Neuronal stem cell (in vitro differentiated cells): ENCODE measurements around the gene PLA2G2C.

Experiments
- DNase-seq: peaks from one replicate; pipeline ENCODE4 v3.0.0-alpha.2; 2013; ENCODE audit warnings: low spot score
- H2AFZ ChIP-seq: one replicate; pipeline ENCODE4 v1.6.1; 2013; ENCODE audit warnings: mild to moderate bottlenecking, low read length, inconsistent platforms
- H2AK5ac ChIP-seq: 2 replicates; pipeline ENCODE4 v1.6.1; 2013; ENCODE audit warnings: low read depth, mild to moderate bottlenecking, inconsistent platforms, low read length, moderate library complexity, mixed read lengths
- H2BK120ac ChIP-seq: 2 replicates; pipeline ENCODE4 v1.6.1; 2013; ENCODE audit warnings: low read depth, mild to moderate bottlenecking, inconsistent platforms, low read length, moderate library complexity, mixed read lengths
- H2BK12ac ChIP-seq: one replicate; pipeline ENCODE4 v1.6.1; 2013; ENCODE audit warnings: low read length, inconsistent platforms
- H2BK15ac ChIP-seq: 2 replicates; pipeline ENCODE4 v1.6.1; 2013; ENCODE audit warnings: mild to moderate bottlenecking, low read length, inconsistent platforms, mixed read lengths
- H2BK5ac ChIP-seq: one replicate; pipeline ENCODE4 v1.6.1; 2013; ENCODE audit warnings: inconsistent platforms, mild to moderate bottlenecking, low read length, moderate library complexity
- H3K14ac ChIP-seq: one replicate; pipeline ENCODE4 v1.6.1; 2013; ENCODE audit warnings: low read length, inconsistent platforms
- H3K18ac ChIP-seq: 2 replicates; pipeline ENCODE4 v1.6.1; 2013; ENCODE audit warnings: low read length, inconsistent platforms
- H3K23ac ChIP-seq: 2 replicates; pipeline ENCODE4 v1.6.1; 2013; ENCODE audit warnings: low read depth, mild to moderate bottlenecking, mixed read lengths, low read length, inconsistent platforms; ENCODE audit not compliant: poor library complexity
- H3K27ac ChIP-seq: replicated peaks from 3 replicates; pipeline ENCODE4 v1.5.1; 2013; ENCODE audit warnings: low read length, inconsistent platforms
- H3K27me3 ChIP-seq, 3 experiments: 2 replicates each; pipeline ENCODE4 v1.6.1; 2013; ENCODE audit warnings: low read length in 3 of 3, mild to moderate bottlenecking in 2 of 3, inconsistent platforms in 1 of 3, low read depth in 1 of 3, mixed read lengths in 1 of 3, moderate library complexity in 1 of 3; ENCODE audit not compliant: control insufficient read depth in 3 of 3, insufficient read depth in 3 of 3
- H3K36me3 ChIP-seq, 2 donors: replicated peaks in 1 of 2; 2 replicates each; pipeline ENCODE4 v1.6.1; 2013; ENCODE audit warnings: low read length in 2 of 2; ENCODE audit not compliant: control insufficient read depth in 2 of 2, insufficient read depth in 2 of 2
- H3K4ac ChIP-seq: 2 replicates; pipeline ENCODE4 v1.6.1; 2013; ENCODE audit warnings: inconsistent platforms, mild to moderate bottlenecking, low read length, moderate library complexity
- H3K4me1 ChIP-seq, 2 donors: 1 replicate in 1 of 2; 2 replicates in 1 of 2; pipeline ENCODE4 v1.6.1; 2013; ENCODE audit warnings: low read length in 2 of 2, low read depth in 1 of 2; ENCODE audit not compliant: control insufficient read depth in 2 of 2, insufficient read depth in 1 of 2
- H3K4me2 ChIP-seq: one replicate; pipeline ENCODE4 v1.6.1; 2013; ENCODE audit warnings: mild to moderate bottlenecking, low read length, inconsistent platforms; ENCODE audit not compliant: insufficient read depth, poor library complexity, severe bottlenecking
- H3K4me3 ChIP-seq, 2 donors: 2 replicates each; pipeline ENCODE4 v1.5.1; 2013; ENCODE audit warnings: low read length in 2 of 2, mild to moderate bottlenecking in 2 of 2, inconsistent platforms in 1 of 2, moderate library complexity in 1 of 2
- H3K79me1 ChIP-seq: one replicate; pipeline ENCODE4 v1.6.1; 2013; ENCODE audit warnings: low read depth, mild to moderate bottlenecking, inconsistent platforms, low read length, moderate library complexity
- H3K9ac ChIP-seq: one replicate; pipeline ENCODE4 v1.6.1; 2013; ENCODE audit warnings: mild to moderate bottlenecking, low read depth, low read length, inconsistent platforms; ENCODE audit not compliant: poor library complexity
- H3K9me3 ChIP-seq, 2 donors: replicated peaks in 1 of 2; 2 replicates each; pipeline versions ENCODE3 to v1.6.1; 2013; ENCODE audit warnings: low read length in 2 of 2, mild to moderate bottlenecking in 2 of 2, inconsistent platforms in 1 of 2, low read depth in 1 of 2, mixed read lengths in 1 of 2, moderate library complexity in 1 of 2; ENCODE audit not compliant: control insufficient read depth in 2 of 2, insufficient read depth in 1 of 2
- H4K8ac ChIP-seq: one replicate; pipeline ENCODE4 v1.6.1; 2013; ENCODE audit warnings: low read depth, mild to moderate bottlenecking, inconsistent platforms, low read length, moderate library complexity
- H4K91ac ChIP-seq: one replicate; pipeline ENCODE4 v1.6.1; 2013; ENCODE audit warnings: low read length, low read depth, mild to moderate bottlenecking, inconsistent platforms; ENCODE audit not compliant: poor library complexity
- WGBS, 2 donors: extraction: QIAGEN DNeasy Blood & Tissue Kit; methylation state at CpG; one replicate each; pipeline ENCODE4 v1.1.7; 2013; ENCODE audit warnings: missing lambda C conversion rate in 2 of 2, mixed read lengths in 1 of 2; ENCODE audit not compliant: insufficient read length in 2 of 2, insufficient replicate concordance in 1 of 2; ENCODE audit errors: extremely low coverage in 2 of 2; 5-methylcytosine and 5-hydroxymethylcytosine counted together

The PLA2G2C gene

DNA sequence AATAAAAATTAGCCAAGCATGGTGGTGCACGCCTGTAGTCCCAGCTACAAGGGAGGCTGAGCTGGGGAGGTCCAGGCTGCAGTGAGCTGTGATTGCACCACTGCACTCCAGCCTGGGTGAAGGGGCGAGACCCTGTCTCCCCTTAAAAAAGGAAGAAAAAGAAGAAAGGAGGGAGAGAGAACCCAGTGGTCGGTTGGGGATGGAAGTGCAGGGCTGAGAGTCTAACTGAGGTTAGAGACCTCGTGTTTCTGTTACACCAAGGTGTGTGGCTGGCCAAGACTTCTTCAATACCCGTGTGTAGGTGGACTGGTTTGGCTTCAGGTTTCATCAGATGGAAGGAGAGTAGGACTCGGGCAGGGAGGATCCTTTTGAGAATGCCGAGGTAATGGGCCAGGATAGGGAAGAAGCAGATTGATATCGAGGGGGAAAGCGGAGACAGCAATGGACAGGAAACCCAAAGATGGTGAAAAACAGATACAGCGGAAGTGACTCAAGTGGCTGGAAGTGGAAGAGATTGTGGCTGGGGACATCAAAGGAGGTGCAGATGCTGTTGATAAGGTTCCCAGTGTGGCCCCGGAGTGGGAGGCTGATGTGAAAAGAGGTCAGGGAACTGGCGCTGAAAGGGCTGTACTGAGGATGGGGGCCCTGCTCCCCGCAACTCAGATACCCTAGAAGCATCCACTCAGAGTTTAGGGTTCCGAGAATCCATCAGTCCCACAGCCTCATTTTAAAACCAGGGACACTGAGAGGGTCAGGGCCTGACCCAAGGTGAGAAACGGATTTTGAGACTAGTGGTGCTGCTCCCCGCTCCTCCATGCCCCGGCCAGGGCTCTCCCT is 1.1 kb downstream of the PLA2G2C start:
- no CpG with 5 or more reads among the region's 17 CpGs for WGBS, 2 donors
- Histone ChIP-seq H3K4me2 (peak overlapping the region; percentile 95), H3K23ac (no peak overlapping the region), H3K4me1 (peaks cover 3 to 5% of the 10 kb centered on the region in 2 donors), H2BK12ac (peak overlapping the region; percentile 2), H3K4ac (no peak overlapping the region), H3K4me3 (peak overlapping the region in 1 of 2 donors; percentile 57), H2BK15ac (no peak overlapping the region), H3K14ac (no peak overlapping the region), H2BK5ac (no peak overlapping the region), H2AFZ (peak overlapping the region; percentile 94), H4K8ac (no peak overlapping the region), H3K9ac (no peak overlapping the region), H3K79me1 (no peaks in the 10 kb centered on the region), H3K27ac (no peak overlapping the region), H3K27me3 (peaks cover 0 to 53% (median 7%) of the 10 kb centered on the region in 3 experiments), H3K36me3 (no peaks in the 10 kb centered on the region), H3K9me3 (no peaks in the 10 kb centered on the region), H2AK5ac (no peak overlapping the region), H2BK120ac (no peak overlapping the region), H4K91ac (peak overlapping the region; percentile 40), H3K18ac (peak overlapping the region; percentile 77)
- DNase-seq = no peak

DNA sequence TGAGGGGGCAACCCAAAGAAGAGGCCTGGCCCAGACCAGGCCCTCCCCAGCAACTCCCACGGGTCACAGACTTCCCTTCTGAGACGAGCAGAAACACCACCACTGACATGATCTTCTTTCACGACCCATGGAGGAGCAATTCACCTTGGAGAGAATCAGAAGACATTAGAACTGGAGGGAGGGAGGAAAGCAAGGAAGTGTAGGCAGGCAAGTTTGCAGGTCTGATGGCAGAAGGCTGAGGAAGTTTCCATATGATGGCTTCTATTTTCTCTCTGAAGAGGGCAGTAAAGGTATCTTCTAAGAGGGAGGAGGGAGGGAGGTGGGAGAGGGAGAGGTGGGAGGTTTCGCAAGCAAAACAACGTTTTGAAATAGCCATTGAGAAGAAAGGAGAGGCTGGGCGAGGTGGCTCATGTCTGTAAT is 1.8 kb downstream of the PLA2G2C start:
- no CpG with 5 or more reads among the region's 6 CpGs for WGBS, 2 donors

DNA sequence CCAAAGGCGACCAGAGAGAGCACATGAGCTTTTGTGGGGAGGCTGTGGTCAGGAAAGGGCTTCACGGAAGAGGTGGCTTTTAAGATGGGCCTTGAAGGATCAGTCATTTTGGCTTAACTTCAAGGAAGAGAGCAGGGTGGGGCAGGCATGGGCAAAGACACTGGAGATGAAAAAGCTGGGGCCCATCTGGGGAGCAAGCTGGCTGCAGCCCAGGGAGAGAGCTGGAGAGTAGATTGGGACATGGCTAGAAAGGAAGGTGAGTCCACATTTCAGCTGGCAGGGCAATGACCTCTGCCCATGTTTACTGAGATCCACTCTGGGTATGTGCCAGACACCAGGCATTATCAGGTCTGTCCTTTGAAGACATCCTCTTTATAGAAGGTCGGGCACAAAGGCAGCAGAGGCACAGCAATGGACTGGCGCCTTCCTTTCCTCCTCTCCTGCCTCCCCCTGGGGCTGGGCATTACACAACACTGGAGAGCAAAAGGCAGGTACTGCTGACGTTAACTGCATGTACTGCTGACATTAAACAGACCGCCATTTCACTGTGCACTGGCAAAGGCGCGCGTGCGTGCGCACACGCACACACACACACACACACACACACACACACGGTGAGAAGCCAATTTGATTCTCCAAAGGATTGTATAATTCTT is 2.6 kb downstream of the PLA2G2C start:
- Histone ChIP-seq H2BK120ac (no peak overlapping the region), H3K4me3 (no peak overlapping the region), H2AFZ (no peak overlapping the region), H4K8ac (no peak overlapping the region), H2BK15ac (no peak overlapping the region), H3K27me3 (peaks cover 0 to 48% (median 7%) of the 10 kb centered on the region in 3 experiments), H2BK5ac (no peak overlapping the region), H2AK5ac (peak overlapping the region; percentile 37), H3K36me3 (no peaks in the 10 kb centered on the region), H3K23ac (no peak overlapping the region), H3K9ac (no peak overlapping the region), H3K14ac (no peak overlapping the region), H3K4me2 (no peak overlapping the region), H3K4me1 (peaks cover 3 to 5% of the 10 kb centered on the region in 2 donors), H3K18ac (no peak overlapping the region), H3K79me1 (no peaks in the 10 kb centered on the region), H3K4ac (no peak overlapping the region), H3K27ac (no peak overlapping the region), H4K91ac (no peak overlapping the region), H3K9me3 (peaks cover 0 to 4% of the 10 kb centered on the region in 2 donors), H2BK12ac (no peak overlapping the region)
- no peak for DNase-seq
- no CpG with 5 or more reads among the region's 13 CpGs for WGBS, 2 donors

More for the DNA sequence above, 1.8 kb downstream of the PLA2G2C start:
- H2BK12ac ChIP-seq = no peak overlapping the region
- no peak for DNase-seq
- H2BK120ac ChIP-seq = no peak overlapping the region
- no peak overlapping the region for H3K27ac ChIP-seq
- no peak overlapping the region for H3K14ac ChIP-seq
- H3K4me2 ChIP-seq = no peak overlapping the region
- peaks cover 0 to 52% (median 7%) of the 10 kb centered on the region in 3 experiments for H3K27me3 ChIP-seq
- no peak overlapping the region for H3K9ac ChIP-seq
- no peak overlapping the region for H4K91ac ChIP-seq
- no peak overlapping the region for H4K8ac ChIP-seq
- H3K23ac ChIP-seq = no peak overlapping the region
- peaks cover 0 to 4% of the 10 kb centered on the region in 2 donors for H3K9me3 ChIP-seq
- no peak overlapping the region for H3K4me3 ChIP-seq
- H3K18ac ChIP-seq = no peak overlapping the region
- no peak overlapping the region for H2AK5ac ChIP-seq
- H3K4me1 ChIP-seq = peaks cover 3 to 5% of the 10 kb centered on the region in 2 donors
- H2BK5ac ChIP-seq = no peak overlapping the region
- no peaks in the 10 kb centered on the region for H3K79me1 ChIP-seq
- H2BK15ac ChIP-seq = no peak overlapping the region
- no peaks in the 10 kb centered on the region for H3K36me3 ChIP-seq
- no peak overlapping the region for H3K4ac ChIP-seq
- H2AFZ ChIP-seq = no peak overlapping the region

DNA sequence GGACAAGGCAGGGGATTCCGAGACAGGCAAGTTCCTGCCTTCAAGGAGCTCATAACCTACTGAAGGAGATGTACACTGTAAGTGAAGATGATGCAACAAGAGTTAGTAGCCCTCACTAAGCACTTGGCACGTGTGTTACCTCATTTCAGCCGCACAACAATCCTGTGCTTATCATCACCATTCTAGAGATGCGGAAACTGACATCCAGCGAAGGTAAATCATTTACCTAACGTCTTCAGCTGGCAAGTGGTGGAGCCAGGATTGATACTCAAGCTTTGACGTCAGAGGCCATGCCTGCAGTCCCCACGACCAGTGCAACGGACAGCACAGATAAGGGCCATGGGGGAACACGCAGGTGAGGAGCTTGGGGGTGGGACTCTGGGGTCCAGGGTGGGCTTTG is 3.3 kb downstream of the PLA2G2C start:
- Histone ChIP-seq H2BK12ac (no peak overlapping the region), H4K8ac (no peak overlapping the region), H3K4me1 (peaks cover 3 to 5% of the 10 kb centered on the region in 2 donors), H3K36me3 (no peaks in the 10 kb centered on the region), H3K27ac (no peak overlapping the region), H4K91ac (no peak overlapping the region), H3K9ac (no peak overlapping the region), H2BK5ac (no peak overlapping the region), H3K27me3 (peaks cover 0 to 41% (median 7%) of the 10 kb centered on the region in 3 experiments), H3K4me3 (no peak overlapping the region), H2AK5ac (no peak overlapping the region), H3K4me2 (no peak overlapping the region), H2BK120ac (no peak overlapping the region), H2BK15ac (no peak overlapping the region), H3K4ac (no peak overlapping the region), H2AFZ (no peak overlapping the region), H3K23ac (no peak overlapping the region), H3K18ac (no peak overlapping the region), H3K79me1 (no peaks in the 10 kb centered on the region), H3K14ac (no peak overlapping the region), H3K9me3 (peaks cover 0 to 4% of the 10 kb centered on the region in 2 donors)
- no peak for DNase-seq
- no CpG with 5 or more reads among the region's 10 CpGs for WGBS, 2 donors
